ENCODE results near the gene COPG1. TPM values are rescaled to one million over a fixed set of nuclear protein-coding genes. Genes with fewer than 3 reads are reported as not detected.

The COPG1 gene
- total RNA-seq, 4 donors from 2014 or later: 72.6 to 124 (median 88.1) TPM

- H3K36me3 ChIP-seq: peaks cover 0 to 65% (median 0%) of the 10 kb centered on the region in 3 donors
- DNase-seq (ENCODE audit: low spot score in 2 of 2): no peak
- H3K4me1 ChIP-seq: peaks cover 0 to 11% (median 8%) of the 10 kb centered on the region in 4 donors
- no peaks in the 10 kb centered on the region for H3K9me3 ChIP-seq
- no peak overlapping the region for H3K4me3 ChIP-seq
- WGBS, 2 donors: 90 to 97% methylated on average over 6 to 9 of the region's 9 CpGs
- H3K27me3 ChIP-seq: no peaks in the 10 kb centered on the region
- no peak overlapping the region for H3K27ac ChIP-seq
- TF ChIP-seq EP300 (IDR thresholded peaks at IDR 0.05) (no peak), POLR2A (IDR thresholded peaks at IDR 0.05) (no peak), CTCF (IDR thresholded peaks at IDR 0.05) (no peak)
Observed at GRCh38 chr3:129321887-129322286, 72.5 kb downstream of the COPG1 start.

- Histone ChIP-seq H3K27me3 (no peaks in the 10 kb centered on the region), H3K4me1 (no peaks in the 10 kb centered on the region), H3K27ac (no peak overlapping the region), H3K4me3 (no peak overlapping the region), H3K36me3 (peaks cover 0 to 65% (median 0%) of the 10 kb centered on the region in 3 donors), H3K9me3 (no peaks in the 10 kb centered on the region)
- no peak for DNase-seq (ENCODE audit: low spot score in 2 of 2)
- WGBS, 2 donors: 81 to 86% methylated on average over 12 of the region's 12 CpGs
- TF ChIP-seq EP300 (IDR thresholded peaks at IDR 0.05): no peak
Observed at GRCh38 chr3:129323651-129324294, 74.4 kb downstream of the COPG1 start.

- DNase-seq (ENCODE audit: low spot score in 2 of 2): no peak
- Histone ChIP-seq H3K9me3 (no peaks in the 10 kb centered on the region), H3K36me3 (peaks cover 0 to 55% (median 0%) of the 10 kb centered on the region in 3 donors), H3K27ac (no peak overlapping the region), H3K4me3 (no peak overlapping the region), H3K4me1 (no peaks in the 10 kb centered on the region), H3K27me3 (no peaks in the 10 kb centered on the region)
- no peak for TF ChIP-seq POLR2A (IDR thresholded peaks at IDR 0.05)
- no peak for TF ChIP-seq CTCF (IDR thresholded peaks at IDR 0.05)
- no peak for TF ChIP-seq EP300 (IDR thresholded peaks at IDR 0.05)
- WGBS, 2 donors: 92 to 95% methylated on average over 4 to 12 of the region's 12 CpGs
Observed at GRCh38 chr3:129324855-129325254, 75.4 kb downstream of the COPG1 start.

GRCh38 chr3:129325383-129325782 lies 76.0 kb downstream of the COPG1 start:
- whole genome bisulfite sequencing, 2 donors: 74 to 95% methylated on average over 3 of the region's 3 CpGs
- H3K9me3 ChIP-seq: no peaks in the 10 kb centered on the region

GRCh38 chr3:129326138-129326537 lies 76.7 kb downstream of the COPG1 start:
- Histone ChIP-seq H3K9me3 (no peaks in the 10 kb centered on the region), H3K36me3 (peaks cover 0 to 42% (median 0%) of the 10 kb centered on the region in 3 donors), H3K27me3 (no peaks in the 10 kb centered on the region), H3K4me3 (no peak overlapping the region), H3K27ac (no peak overlapping the region), H3K4me1 (no peaks in the 10 kb centered on the region)
- 75 to 86% methylated on average over 12 of the region's 12 CpGs for WGBS, 2 donors
- no peak for DNase-seq (ENCODE audit: low spot score in 2 of 2)
- TF ChIP-seq EP300 (IDR thresholded peaks at IDR 0.05) (no peak), POLR2A (IDR thresholded peaks at IDR 0.05) (no peak), CTCF (IDR thresholded peaks at IDR 0.05) (no peak)

More at GRCh38 chr3:129325383-129325782, 76.0 kb downstream of the COPG1 start:
- H3K4me1 ChIP-seq: no peaks in the 10 kb centered on the region
- no peak for TF ChIP-seq EP300 (IDR thresholded peaks at IDR 0.05)
- no peak for TF ChIP-seq POLR2A (IDR thresholded peaks at IDR 0.05)
- no peak for TF ChIP-seq CTCF (IDR thresholded peaks at IDR 0.05)
- no peaks in the 10 kb centered on the region for H3K27me3 ChIP-seq
- H3K36me3 ChIP-seq: peaks cover 0 to 50% (median 0%) of the 10 kb centered on the region in 3 donors
- no peak for DNase-seq (ENCODE audit: low spot score in 2 of 2)
- H3K27ac ChIP-seq: no peak overlapping the region
- no peak overlapping the region for H3K4me3 ChIP-seq
